Measurements from ENCODE around the gene ARHGAP6. TPM values are rescaled to one million over a fixed set of nuclear protein-coding genes. Genes with fewer than 3 reads are reported as not detected.

The ARHGAP6 gene
- total and polyA plus RNA-seq, 2 donors (not counting 3 experiments of a cell fraction or from before 2014, with no cell fraction given): 0.69 to 0.83 TPM

- no TSS peak for BruUV-seq (replicated peaks)
- dilution Hi-C loops (cut with MboI; ENCODE audit: extremely low pct_ligation_motif_present, low sequenced_read_pairs) (no loop called here), intact Hi-C loops (cut with micrococcal nuclease) (no loop called here)
- H2AFZ ChIP-seq (ENCODE audit: low read depth, low read length): no peak overlapping the region
- H3K36me3 ChIP-seq (ENCODE audit: control insufficient read depth in 2 of 2, extremely low read depth in 1 of 2, insufficient read depth in 2 of 2, low read length in 2 of 2): no peaks in the 10 kb centered on the region
- no peaks in the 10 kb centered on the region for H3K4me1 ChIP-seq (ENCODE audit: control insufficient read depth, extremely low read depth, insufficient read depth, low read length)
- DNase-seq (ENCODE audit: low read depth, low spot score) (no peak), FAIRE-seq (no peak)
- H3K9me3 ChIP-seq (replicated peaks; ENCODE audit: control insufficient read depth, insufficient read depth, low read length): no peaks in the 10 kb centered on the region
- H3K27ac ChIP-seq (ENCODE audit: insufficient read depth, low read depth, low read length): no peak overlapping the region
- no peak for TF ChIP-seq GATA2 (IDR thresholded peaks at IDR 0.05; ENCODE audit: insufficient read depth, insufficient read length, low read depth, low read length)
- TF ChIP-seq CTCF (IDR thresholded peaks at IDR 0.05; ENCODE audit: extremely low read depth in 1 of 2, insufficient read depth in 1 of 2, low read depth in 1 of 2, low read length in 2 of 2): no peak
- TF ChIP-seq FOS (IDR thresholded peaks at IDR 0.05; ENCODE audit: borderline replicate concordance, insufficient read depth, low read length): no peak
- TF ChIP-seq POLR2A (IDR thresholded peaks at IDR 0.05; ENCODE audit: low read depth, low read length): no peak
- TF ChIP-seq MAX (IDR thresholded peaks at IDR 0.05; ENCODE audit: insufficient read depth, insufficient read length): no peak
- TF ChIP-seq JUN (IDR thresholded peaks at IDR 0.05; ENCODE audit: borderline replicate concordance, insufficient read depth, insufficient read length, low read depth): no peak
- no peak for TF ChIP-seq MYC (IDR thresholded peaks at IDR 0.05; ENCODE audit: low read depth, low read length)
- TF ChIP-seq POLR2AphosphoS5 (IDR thresholded peaks at IDR 0.05; ENCODE audit: insufficient read depth, low read depth, low read length): no peak
- no peak for TF ChIP-seq EZH2 (IDR thresholded peaks at IDR 0.05; ENCODE audit: borderline replicate concordance, low read depth, low read length, severe bottlenecking)
- no peaks in the 10 kb centered on the region for H3K9me1 ChIP-seq (replicated peaks; ENCODE audit: control insufficient read depth, extremely low read depth, insufficient read depth, low read length)
- POLR2A ChIA-PET: no interaction called here
- H4K20me1 ChIP-seq (replicated peaks; ENCODE audit: control insufficient read depth, extremely low read depth, insufficient read depth, low read length): no peaks in the 10 kb centered on the region
- no peaks in the 10 kb centered on the region for H3K27me3 ChIP-seq (ENCODE audit: control insufficient read depth in 2 of 2, insufficient read depth in 2 of 2, low read length in 2 of 2)
- no peak overlapping the region for H3K4me2 ChIP-seq (ENCODE audit: insufficient read depth, low read length)
- CTCF ChIA-PET: interaction anchor here (1.6 kb wide), 1 partner anchor 949 kb away, joined by 6 read pairs; no protein-coding TSS in a partner anchor
- no peak overlapping the region for H3K4me3 ChIP-seq (replicated peaks in 1 of 3; ENCODE audit: insufficient read depth in 1 of 3, low read depth in 1 of 3, low read length in 3 of 3)
- H3K79me2 ChIP-seq (ENCODE audit: control insufficient read depth, insufficient read depth, low read length): no peaks in the 10 kb centered on the region
- H3K9ac ChIP-seq (replicated peaks; ENCODE audit: extremely low read depth, insufficient read depth, low read length): no peak overlapping the region
These were observed 527.0 kb downstream of the ARHGAP6 start for GRCh38 chrX:11138498-11139390.
